IMR-90 (cell line): Measurements from ENCODE around the gene MLLT1. TPM values are rescaled to one million over a fixed set of nuclear protein-coding genes. Genes with fewer than 3 reads are reported as not detected.

ENCODE experiments used
- ATAC-seq: fragments of 200-7000 bp; cut with Tn5 transposase; 2 replicates; pipeline ENCODE4 v1.9.1; 2020; ENCODE audit warnings: low read depth, mild to moderate bottlenecking, moderate library complexity
- BruUV-seq: library from RNA; stranded (reverse); fragments of 400-500 nt; replicated peaks from 2 replicates; lab custom pipeline; 2021; lab: Mats Ljungman, UMichigan
- CTCF ChIA-PET: fragments of 300-600 bp; formaldehyde crosslinking; extraction: SDS; loops from one replicate; lab custom pipeline; 2021; ENCODE audit warnings: antibody characterized with exemption; lab: Yijun Ruan, JAX
- POLR2A ChIA-PET: fragments of 300-600 bp; sonication (Branson Sonifier 250); formaldehyde crosslinking; loops from one replicate; lab custom pipeline; 2022; ENCODE audit warnings: antibody characterized with exemption; ENCODE audit not compliant: unreplicated experiment; lab: Charles Lee
- DNase-seq: peaks from one replicate; pipeline ENCODE4 v3.0.0; 2013
- H2AFZ ChIP-seq: replicated peaks from 2 replicates; pipeline ENCODE3; 2013; ENCODE audit warnings: low read length, mild to moderate bottlenecking; ENCODE audit not compliant: poor library complexity
- H2AK5ac ChIP-seq: 2 replicates; pipeline ENCODE4 v1.6.1; 2013; ENCODE audit warnings: low read depth, low read length, inconsistent platforms
- H2AK9ac ChIP-seq: replicated peaks from 2 replicates; pipeline ENCODE3; 2013; ENCODE audit warnings: mild to moderate bottlenecking, low read depth, low read length, moderate library complexity; ENCODE audit not compliant: poor library complexity
- H2BK120ac ChIP-seq: 2 replicates; pipeline ENCODE4 v1.6.1; 2013; ENCODE audit warnings: low read depth, low read length, inconsistent platforms
- H2BK15ac ChIP-seq: 3 replicates; pipeline ENCODE4 v1.6.1; 2013; ENCODE audit warnings: low read depth, low read length, inconsistent platforms
- H2BK20ac ChIP-seq: 2 replicates; pipeline ENCODE4 v1.6.1; 2013; ENCODE audit warnings: low read depth, mild to moderate bottlenecking, inconsistent platforms, low read length, moderate library complexity
- H2BK5ac ChIP-seq: 2 replicates; pipeline ENCODE4 v1.6.1; 2013; ENCODE audit warnings: mild to moderate bottlenecking, low read depth, low read length, inconsistent platforms; ENCODE audit not compliant: poor library complexity, severe bottlenecking
- H3K14ac ChIP-seq: replicated peaks from 2 replicates; pipeline ENCODE4 v1.6.1; 2013; ENCODE audit warnings: low read depth, low read length, inconsistent platforms
- H3K18ac ChIP-seq: 2 replicates; pipeline ENCODE4 v1.6.1; 2013; ENCODE audit warnings: low read depth, low read length, control low read depth
- H3K23ac ChIP-seq: 2 replicates; pipeline ENCODE4 v1.6.1; 2013; ENCODE audit warnings: low read depth, low read length, inconsistent platforms
- H3K27ac ChIP-seq: 2 replicates; pipeline ENCODE4 v1.5.1; 2013; ENCODE audit warnings: mild to moderate bottlenecking, control low read depth, low read length; ENCODE audit not compliant: insufficient read depth
- H3K27me3 ChIP-seq: 2 replicates; pipeline ENCODE4 v1.6.1; 2013; ENCODE audit warnings: low read length; ENCODE audit not compliant: control insufficient read depth, insufficient read depth
- H3K36me3 ChIP-seq: 2 replicates; pipeline ENCODE4 v1.6.1; 2013; ENCODE audit warnings: low read length, mixed read lengths; ENCODE audit not compliant: control insufficient read depth, insufficient read depth
- H3K4ac ChIP-seq: 2 replicates; pipeline ENCODE4 v1.6.1; 2013; ENCODE audit warnings: low read depth, low read length, inconsistent platforms
- H3K4me1 ChIP-seq: 2 replicates; pipeline ENCODE4 v1.6.1; 2013; ENCODE audit warnings: low read length, mixed read lengths; ENCODE audit not compliant: control insufficient read depth, insufficient read depth
- H3K4me2 ChIP-seq: 2 replicates; pipeline ENCODE4 v1.6.1; 2013; ENCODE audit warnings: low read depth, mild to moderate bottlenecking, control low read depth, low read length, moderate library complexity
- H3K4me3 ChIP-seq: 2 replicates; pipeline ENCODE4 v1.5.1; 2013; ENCODE audit warnings: low read depth, mild to moderate bottlenecking, control low read depth, low read length, moderate library complexity; ENCODE audit not compliant: insufficient read depth
- H3K56ac ChIP-seq: 2 replicates; pipeline ENCODE4 v1.6.1; 2013; ENCODE audit warnings: low read length, inconsistent platforms; ENCODE audit not compliant: insufficient read depth; ENCODE audit errors: extremely low read depth
- H3K79me1 ChIP-seq, 2 experiments: 2 replicates each; pipeline ENCODE4 v1.6.1; 2013; ENCODE audit warnings: low read length in 2 of 2, inconsistent platforms in 1 of 2, low read depth in 1 of 2
- H3K9ac ChIP-seq: 2 replicates; pipeline ENCODE4 v1.6.1; 2013; ENCODE audit warnings: low read depth, low read length, control low read depth
- H3K9me1 ChIP-seq: 2 replicates; pipeline ENCODE4 v1.6.1; 2013; ENCODE audit warnings: low read length, inconsistent platforms; ENCODE audit not compliant: insufficient read depth
- H3K9me3 ChIP-seq: 2 replicates; pipeline ENCODE4 v1.6.1; 2013; ENCODE audit warnings: low read length; ENCODE audit not compliant: control insufficient read depth, insufficient read depth
- H4K20me1 ChIP-seq: 2 replicates; pipeline ENCODE4 v1.6.1; 2013; ENCODE audit warnings: low read length, inconsistent platforms; ENCODE audit not compliant: insufficient read depth
- H4K5ac ChIP-seq: 2 replicates; pipeline ENCODE4 v1.6.1; 2013; ENCODE audit warnings: mild to moderate bottlenecking, low read depth, low read length, control low read depth
- H4K8ac ChIP-seq, 2 experiments: 2 replicates each; pipeline ENCODE4 v1.6.1; 2013; ENCODE audit warnings: low read depth in 2 of 2, low read length in 2 of 2, control low read depth in 1 of 2, inconsistent platforms in 1 of 2
- H4K91ac ChIP-seq: 2 replicates; pipeline ENCODE4 v1.6.1; 2013; ENCODE audit warnings: low read depth, low read length, inconsistent platforms; ENCODE audit not compliant: insufficient read depth
- BHLHE40 ChIP-seq: fragments of 150-350 bp; IDR thresholded peaks from 2 replicates; pipeline ENCODE4 v1.6.1; 2016; ENCODE audit warnings: mild to moderate bottlenecking, low read depth, low read length
- CEBPB ChIP-seq: IDR thresholded peaks from 2 replicates; pipeline ENCODE4 v1.6.1; 2012; ENCODE audit warnings: low read depth, low read length, improper control_type of control experiment
- CHD1 ChIP-seq: IDR thresholded peaks from 2 replicates; pipeline ENCODE4 v1.6.1; 2012; ENCODE audit warnings: low read depth, low read length, improper control_type of control experiment
- ELK1 ChIP-seq: fragments of 150-350 bp; IDR thresholded peaks from 2 replicates; pipeline ENCODE4 v1.6.1; 2016; ENCODE audit warnings: low read depth, mild to moderate bottlenecking, low read length, moderate library complexity, borderline replicate concordance
- MAFK ChIP-seq: IDR thresholded peaks from 2 replicates; pipeline ENCODE4 v1.6.1; 2012; ENCODE audit warnings: low read depth, low read length, improper control_type of control experiment
- MAZ ChIP-seq: IDR thresholded peaks from 2 replicates; pipeline ENCODE4 v1.6.1; 2012; ENCODE audit warnings: low read depth, mild to moderate bottlenecking, low read length, improper control_type of control experiment, moderate library complexity, borderline replicate concordance
- MXI1 ChIP-seq: IDR thresholded peaks from 2 replicates; pipeline ENCODE4 v1.6.1; 2012; ENCODE audit warnings: low read depth, mild to moderate bottlenecking, low read length, moderate library complexity, borderline replicate concordance
- NFE2L2 ChIP-seq: fragments of 150-350 bp; IDR thresholded peaks from 2 replicates; pipeline ENCODE4 v1.6.1; 2016; ENCODE audit warnings: low read depth, mild to moderate bottlenecking, low read length
- RAD21 ChIP-seq: IDR thresholded peaks from 2 replicates; pipeline ENCODE4 v1.6.1; 2012; ENCODE audit warnings: low read length, improper control_type of control experiment
- RCOR1 ChIP-seq: IDR thresholded peaks from 2 replicates; pipeline ENCODE4 v1.6.1; 2012; ENCODE audit warnings: mild to moderate bottlenecking, low read length, improper control_type of control experiment; ENCODE audit not compliant: insufficient replicate concordance
- RFX5 ChIP-seq: IDR thresholded peaks from 2 replicates; pipeline ENCODE4 v1.8.0; 2012; ENCODE audit warnings: low read depth, mild to moderate bottlenecking, low read length, moderate library complexity
- USF2 ChIP-seq: fragments of 150-350 bp; IDR thresholded peaks from 2 replicates; pipeline ENCODE4 v1.6.1; 2017; ENCODE audit warnings: mild to moderate bottlenecking, antibody characterized with exemption, low read length, low read depth
- WGBS, 2 experiments: methylation state at CpG; one replicate each; pipeline versions ENCODE4 v1.1.5 to v1.1.7; 2013; ENCODE audit warnings: missing lambda C conversion rate in 2 of 2; ENCODE audit not compliant: insufficient read length in 1 of 2; ENCODE audit errors: extremely low coverage in 2 of 2; 5-methylcytosine and 5-hydroxymethylcytosine counted together
- dilution Hi-C: fragments of 300-500 bp; cut with HindIII; formaldehyde crosslinking; loops from one replicate; pipeline ENCODE4 v1.14.3; 2018; ENCODE audit warnings: low sequenced_read_pairs; ENCODE audit not compliant: unreplicated experiment
- in situ Hi-C: fragments of 300-500 bp; cut with MboI; formaldehyde crosslinking; loops from 3 replicates; pipeline ENCODE4 v1.14.3; 2019; ENCODE audit warnings: low sequenced_read_pairs, inconsistent platforms, mixed read lengths
- intact Hi-C: fragments of 100-400 bp; cut with micrococcal nuclease; formaldehyde crosslinking; loops from 2 replicates; pipeline ENCODE4 v1.10.0; 2022
- polyA plus RNA-seq, 3 experiments: library from polyadenylated mRNA; depleted of rRNA; stranded (reverse); fragments of >200 nt; gene quantifications; 2 replicates each; pipeline ENCODE4 v1.2.3, GENCODE V29; 2012; ENCODE audit warnings: low replicate concordance in 1 of 3
- total RNA-seq: library from RNA; depleted of rRNA; stranded (reverse); fragments of >200 nt; gene quantifications from 2 replicates; pipeline ENCODE4 v1.2.3, GENCODE V29; 2012
- TF ChIP-seq, protein P1 (sequence below): conservative IDR thresholded peaks from 2 replicates; pipeline ENCODE4 v1.5.1; 2012; ENCODE audit warnings: mild to moderate bottlenecking, low read depth, low read length, improper control_type of control experiment

The MLLT1 gene
- total and polyA plus RNA-seq, 2 of the 4 experiments (the other 2 are of a cell fraction): 1.3 to 30.6 TPM

DNA sequence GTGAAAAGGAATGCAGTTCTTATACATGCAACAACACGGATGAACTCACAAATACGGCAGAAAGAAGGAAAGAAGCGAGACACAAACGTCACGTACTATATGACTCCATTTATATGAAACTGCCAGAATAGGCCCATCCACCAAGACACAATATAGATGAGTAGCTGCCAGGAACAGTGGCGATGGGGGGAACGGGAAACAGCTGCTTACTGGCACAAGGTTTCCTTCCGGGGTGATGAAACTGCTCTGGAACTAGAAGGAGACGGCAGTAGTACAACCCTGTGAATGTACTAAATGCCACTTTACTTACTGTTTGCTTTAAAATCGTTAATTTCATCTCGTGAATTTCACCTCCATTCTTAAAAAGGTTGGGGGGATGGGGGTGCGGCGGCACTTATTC is 28.9 kb downstream of the MLLT1 start:
- Histone ChIP-seq H2AK5ac (peak overlapping the region; percentile 52; the same call in 1 of the 2 replicates), H3K9ac (no peak overlapping the region), H3K4me2 (no peak overlapping the region), H4K8ac (0 out of 4 replicates have a peak overlapping the region, but pooled peaks of 1 of the 2 experiments have one; percentile 18), H3K9me1 (peaks cover 13% of the 10 kb centered on the region), H3K4me3 (no peak overlapping the region), H3K27ac (no peak overlapping the region), H3K4me1 (peaks cover 14% of the 10 kb centered on the region), H3K36me3 (peaks cover 18% of the 10 kb centered on the region), H4K5ac (no peak overlapping the region), H2AK9ac (no peak overlapping the region), H3K9me3 (no peaks in the 10 kb centered on the region), H2AFZ (no peak overlapping the region), H4K91ac (no peak overlapping the region), H3K79me1 (peaks cover 41 to 83% of the 10 kb centered on the region in 2 experiments), H2BK20ac (peak overlapping the region; percentile 17; the same call in 1 of the 2 replicates), H3K27me3 (no peaks in the 10 kb centered on the region), H4K20me1 (peaks cover 74% of the 10 kb centered on the region), H3K14ac (no peak overlapping the region; the same call in 1 of the 2 replicates), H3K4ac (peak overlapping the region; percentile 13; the same call in 1 of the 2 replicates), H2BK15ac (no peak overlapping the region; the same call in 2 of the 3 replicates), H3K56ac (no peak overlapping the region), H2BK5ac (no peak overlapping the region), H3K23ac (no peak overlapping the region), H2BK120ac (no peak overlapping the region), H3K18ac (no peak overlapping the region)
- no TSS peak for BruUV-seq
- intact Hi-C loops: no loop called here
- in situ Hi-C loops: no loop called here
- dilution Hi-C loops: no loop called here
- ChIA-PET POLR2A (no interaction called here), CTCF (no interaction called here)
- DNase-seq: no peak
- ATAC-seq: no peak
- WGBS, 2 experiments: no CpG with 5 or more reads among the region's 13 CpGs
- TF ChIP-seq RCOR1: no peak
- no peak for TF ChIP-seq BHLHE40
- no peak for TF ChIP-seq RFX5
- TF ChIP-seq, protein P1, sequence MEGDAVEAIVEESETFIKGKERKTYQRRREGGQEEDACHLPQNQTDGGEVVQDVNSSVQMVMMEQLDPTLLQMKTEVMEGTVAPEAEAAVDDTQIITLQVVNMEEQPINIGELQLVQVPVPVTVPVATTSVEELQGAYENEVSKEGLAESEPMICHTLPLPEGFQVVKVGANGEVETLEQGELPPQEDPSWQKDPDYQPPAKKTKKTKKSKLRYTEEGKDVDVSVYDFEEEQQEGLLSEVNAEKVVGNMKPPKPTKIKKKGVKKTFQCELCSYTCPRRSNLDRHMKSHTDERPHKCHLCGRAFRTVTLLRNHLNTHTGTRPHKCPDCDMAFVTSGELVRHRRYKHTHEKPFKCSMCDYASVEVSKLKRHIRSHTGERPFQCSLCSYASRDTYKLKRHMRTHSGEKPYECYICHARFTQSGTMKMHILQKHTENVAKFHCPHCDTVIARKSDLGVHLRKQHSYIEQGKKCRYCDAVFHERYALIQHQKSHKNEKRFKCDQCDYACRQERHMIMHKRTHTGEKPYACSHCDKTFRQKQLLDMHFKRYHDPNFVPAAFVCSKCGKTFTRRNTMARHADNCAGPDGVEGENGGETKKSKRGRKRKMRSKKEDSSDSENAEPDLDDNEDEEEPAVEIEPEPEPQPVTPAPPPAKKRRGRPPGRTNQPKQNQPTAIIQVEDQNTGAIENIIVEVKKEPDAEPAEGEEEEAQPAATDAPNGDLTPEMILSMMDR: no peak
- TF ChIP-seq ELK1: no peak
- no peak for TF ChIP-seq CHD1
- TF ChIP-seq MAZ: no peak
- no peak for TF ChIP-seq USF2
- TF ChIP-seq CEBPB: no peak
- no peak for TF ChIP-seq NFE2L2
- no peak for TF ChIP-seq MAFK
- no peak for TF ChIP-seq RAD21
- TF ChIP-seq MXI1: no peak
